ENCODE data around the gene HEXB. TPM values are rescaled to one million over a fixed set of nuclear protein-coding genes. Genes with fewer than 3 reads are reported as not detected.

The HEXB gene
- total and polyA plus RNA-seq, 2 of the 8 experiments (the other 6 are each of a cell fraction or from before 2014, with no cell fraction given), result 39.7 to 69.2 TPM

- Histone ChIP-seq H4K20me1 (replicated peaks in 1 of 2; ENCODE audit: control insufficient read depth in 1 of 2, insufficient read depth in 2 of 2, low read length in 2 of 2) (peaks cover 3 to 11% of the 10 kb centered on the region in 2 experiments), H2BK20ac (ENCODE audit: low read length) (no peak overlapping the region), H3K4me1 (replicated peaks in 1 of 4; ENCODE audit: control insufficient read depth in 3 of 4, insufficient read depth in 4 of 4, low read length in 3 of 4) (peaks cover 0 to 10% (median 6%) of the 10 kb centered on the region in 4 experiments; a peak in 6 of 7 replicates), H2BK120ac (replicated peaks; ENCODE audit: low read depth, low read length) (no peak overlapping the region), H3K18ac (ENCODE audit: extremely low read depth, low read length) (no peak overlapping the region), H3K36me3 (ENCODE audit: control insufficient read depth in 2 of 4, insufficient read depth in 4 of 4, low read length in 3 of 4) (peaks cover 0 to 4% (median 2%) of the 10 kb centered on the region in 4 experiments; a peak in 1 of 8 replicates), H3K23me2 (ENCODE audit: low read depth, low read length) (peaks cover 10% of the 10 kb centered on the region; the same call in 1 of the 2 replicates), H3K56ac (replicated peaks; ENCODE audit: insufficient read length, low read depth, low read length) (no peak overlapping the region), H4K5ac (ENCODE audit: insufficient read length, low read depth, low read length) (no peak overlapping the region), H3K4ac (replicated peaks; ENCODE audit: insufficient read length, low read depth, low read length) (no peak overlapping the region), H3K27ac (ENCODE audit: low read depth, low read length) (no peak overlapping the region), H4K91ac (replicated peaks; ENCODE audit: insufficient read length, low read length) (no peak overlapping the region), H3K4me3 (ENCODE audit: extremely low read depth in 1 of 4, insufficient read depth in 2 of 4, low read depth in 3 of 4, low read length in 4 of 4) (no peak overlapping the region), H2AFZ (ENCODE audit: low read length) (no peak overlapping the region), H2BK12ac (ENCODE audit: low read depth, low read length) (no peak overlapping the region), H4K8ac (ENCODE audit: extremely low read depth, insufficient read depth, low read length) (no peak overlapping the region; the same call in 1 of the 2 replicates), H3K9me3 (ENCODE audit: insufficient read depth in 2 of 2, low read depth in 1 of 2, low read length in 1 of 2) (no peaks in the 10 kb centered on the region), H3K27me3 (replicated peaks in 1 of 4; ENCODE audit: control insufficient read depth in 3 of 4, extremely low read depth in 1 of 4, insufficient read depth in 3 of 4, low read length in 3 of 4) (peaks cover 0 to 12% (median 5%) of the 10 kb centered on the region in 4 experiments; a peak in 6 of 7 replicates), H3K4me2 (ENCODE audit: insufficient read depth in 1 of 2, low read depth in 2 of 2, low read length in 2 of 2) (no peak overlapping the region), H2BK5ac (ENCODE audit: low read depth, low read length) (no peak overlapping the region), H2BK15ac (ENCODE audit: low read length) (no peak overlapping the region), H3K79me2 (ENCODE audit: control insufficient read depth in 1 of 2, insufficient read depth in 2 of 2, low read length in 2 of 2) (peaks cover 0 to 30% of the 10 kb centered on the region in 2 experiments; a peak in 3 of 4 replicates), H3K79me1 (ENCODE audit: low read depth, low read length) (no peaks in the 10 kb centered on the region), H3K23ac (ENCODE audit: insufficient read length) (no peak overlapping the region), H2AK5ac (ENCODE audit: low read depth, low read length) (no peak overlapping the region), H3K14ac (ENCODE audit: insufficient read length) (no peak overlapping the region), H3K9ac (replicated peaks in 1 of 4; ENCODE audit: extremely low read depth in 1 of 4, low read depth in 3 of 4, low read length in 3 of 4) (no peak overlapping the region)
- DNase-seq (ENCODE audit: low read depth in 1 of 2, low spot score in 2 of 2) (no peak), FAIRE-seq (no peak)
- POLR2A ChIA-PET (ENCODE audit: partially characterized antibody), result no interaction called here
- 97% methylated on average over 12 of the region's 12 CpGs; no CpG with 5 or more reads in 1 of the 2 experiments for WGBS, 2 experiments (ENCODE audit: extremely low coverage in 1 of 2, insufficient coverage in 1 of 2, insufficient read length in 1 of 2, insufficient replicate concordance in 2 of 2, low coverage in 1 of 2, low lambda C conversion rate in 2 of 2, missing lambda C conversion rate in 1 of 2)
- CTCF ChIA-PET (ENCODE audit: partially characterized antibody), result interaction anchor here (0.7 to 0.9 kb wide), 2 partner anchors 9 to 332 kb away, joined by 3 read pairs; no protein-coding TSS in a partner anchor
- TF ChIP-seq CHD2 (IDR thresholded peaks at IDR 0.05; ENCODE audit: low read length) (no peak), JUND (IDR thresholded peaks at IDR 0.05; ENCODE audit: low read length) (no peak), KDM5A (IDR thresholded peaks at IDR 0.05; ENCODE audit: low read length) (no peak), SP4 (IDR thresholded peaks at IDR 0.05; ENCODE audit: low read length) (no peak), CTCF (IDR thresholded peaks at IDR 0.05; ENCODE audit: control extremely low read depth in 1 of 3, insufficient read depth in 1 of 3, low read depth in 1 of 3, low read length in 3 of 3) (no peak), GABPA (IDR thresholded peaks at IDR 0.05; ENCODE audit: borderline replicate concordance, insufficient read depth, low read length) (no peak), ZNF274 (IDR thresholded peaks at IDR 0.05; ENCODE audit: borderline replicate concordance, extremely low read depth, low read length) (no peak), RXRA (IDR thresholded peaks at IDR 0.05; ENCODE audit: insufficient read depth, low read depth, low read length) (no peak), SRF (IDR thresholded peaks at IDR 0.05; ENCODE audit: low read depth, low read length) (no peak), MAX (IDR thresholded peaks at IDR 0.05) (no peak), EGR1 (IDR thresholded peaks at IDR 0.05; ENCODE audit: borderline replicate concordance, low read depth, low read length) (no peak), MAFK (IDR thresholded peaks at IDR 0.05; ENCODE audit: low read depth, low read length) (no peak)
Measured at GRCh38 chr5:74636149-74636548, 48.9 kb upstream of the HEXB start.
